Activated naive CD8-positive, alpha-beta T cell treated with anti-CD3 and anti-CD28 coated beads, Interleukin-2, amount 10 ng/mL, durations not matched to agents 7 days and 5 days (primary cell): ENCODE measurements around the gene UROC1. TPM values are rescaled to one million over a fixed set of nuclear protein-coding genes. Genes with fewer than 3 reads are reported as not detected.

ENCODE experiments used
- ATAC-seq: fragments of 150-1000 bp; cut with Tn5 transposase; one replicate; pipeline ENCODE4 v1.10.0; 2021; ENCODE audit warnings: low read depth, moderate library complexity
- POLR2A ChIA-PET: fragments of 350-600 bp; sonication (Branson Sonifier 250); formaldehyde crosslinking; loops from one replicate; lab custom pipeline; 2021; ENCODE audit warnings: antibody characterized with exemption; lab: Charles Lee
- DNase-seq: peaks from one replicate; pipeline ENCODE4 v3.0.0; 2021
- H3K27ac Mint-ChIP-seq: one replicate; pipeline ENCODE4 v1.8.0; 2022; ENCODE audit warnings: mild to moderate bottlenecking, mixed read lengths
- H3K27me3 Mint-ChIP-seq: one replicate; pipeline ENCODE4 v1.8.0; 2022; ENCODE audit warnings: mild to moderate bottlenecking, moderate library complexity, mixed read lengths
- H3K36me3 Mint-ChIP-seq: one replicate; pipeline ENCODE4 v1.8.0; 2021; ENCODE audit warnings: mild to moderate bottlenecking, mixed read lengths
- H3K4me1 Mint-ChIP-seq: one replicate; pipeline ENCODE4 v1.8.0; 2021; ENCODE audit warnings: mixed read lengths
- H3K4me3 Mint-ChIP-seq: one replicate; pipeline ENCODE4 v1.8.0; 2022; ENCODE audit warnings: mild to moderate bottlenecking, moderate library complexity, mixed read lengths
- H3K9me3 Mint-ChIP-seq: one replicate; pipeline ENCODE4 v1.8.0; 2021; ENCODE audit warnings: mixed read lengths
- total RNA-seq, 2 experiments: library from RNA; stranded (reverse); gene quantifications; one replicate each; pipeline ENCODE4 v1.2.3, GENCODE V29; 2021

Gene UROC1
- total RNA-seq, 2 experiments from 2014 or later: not detected

GRCh38 chr3:126523745-126524428 is 6.3 kb upstream of the UROC1 start, which contains the start of gene CHST13:
TSS of gene CHST13 (plus strand) at chr3:126524155. CDS start at chr3:126524333, 178 bp downstream.
- H3K4me1 Mint-ChIP-seq: no peaks in the 10 kb centered on the region
- no peak within 1 kb of the TSS for H3K27ac Mint-ChIP-seq
- H3K9me3 Mint-ChIP-seq: no peaks in the 10 kb centered on the region
- POLR2A ChIA-PET: no interaction called here
- peak; percentile 30 for ATAC-seq
- no peaks in the 10 kb centered on the region for H3K36me3 Mint-ChIP-seq
- DNase-seq: no peak
- no peak within 1 kb of the TSS for H3K4me3 Mint-ChIP-seq
- H3K27me3 Mint-ChIP-seq: peaks cover 28% of the 10 kb centered on the region

- H3K27me3 Mint-ChIP-seq: peaks cover 28% of the 10 kb centered on the region
- no peaks in the 10 kb centered on the region for H3K4me1 Mint-ChIP-seq
- DNase-seq: peak; percentile 52
- ATAC-seq: no peak
- H3K9me3 Mint-ChIP-seq: no peaks in the 10 kb centered on the region
- POLR2A ChIA-PET: no interaction called here
- no peak overlapping the region for H3K4me3 Mint-ChIP-seq
- no peaks in the 10 kb centered on the region for H3K36me3 Mint-ChIP-seq
- no peak overlapping the region for H3K27ac Mint-ChIP-seq
Observed at GRCh38 chr3:126522363-126522788, 4.8 kb upstream of the UROC1 start.

GRCh38 chr3:126521122-126521891 is 3.7 kb upstream of the UROC1 start:
- ATAC-seq (no peak), DNase-seq (no peak)
- Mint-ChIP-seq H3K27me3 (peaks cover 28% of the 10 kb centered on the region), H3K27ac (no peak overlapping the region), H3K4me1 (no peaks in the 10 kb centered on the region), H3K4me3 (no peak overlapping the region), H3K9me3 (no peaks in the 10 kb centered on the region), H3K36me3 (no peaks in the 10 kb centered on the region)
- POLR2A ChIA-PET: no interaction called here

GRCh38 chr3:126519506-126520455 is 2.2 kb upstream of the UROC1 start:
- POLR2A ChIA-PET: no interaction called here
- ATAC-seq (no peak), DNase-seq (no peak)
- no peaks in the 10 kb centered on the region for H3K36me3 Mint-ChIP-seq
- peaks cover 22% of the 10 kb centered on the region for H3K27me3 Mint-ChIP-seq
- H3K4me1 Mint-ChIP-seq: no peaks in the 10 kb centered on the region
- no peak overlapping the region for H3K4me3 Mint-ChIP-seq
- H3K9me3 Mint-ChIP-seq: no peaks in the 10 kb centered on the region
- H3K27ac Mint-ChIP-seq: no peak overlapping the region

- Mint-ChIP-seq H3K36me3 (no peaks in the 10 kb centered on the region), H3K27ac (no peak overlapping the region), H3K27me3 (peaks cover 19% of the 10 kb centered on the region), H3K4me3 (no peak overlapping the region), H3K9me3 (no peaks in the 10 kb centered on the region), H3K4me1 (no peaks in the 10 kb centered on the region)
- ATAC-seq (no peak), DNase-seq (no peak)
- POLR2A ChIA-PET: no interaction called here
Observed at GRCh38 chr3:126518779-126519177, 1.2 kb upstream of the UROC1 start.

GRCh38 chr3:126517986-126518778 is 609 bp upstream of the UROC1 start:
- no peaks in the 10 kb centered on the region for H3K36me3 Mint-ChIP-seq
- H3K27ac Mint-ChIP-seq: no peak overlapping the region
- DNase-seq: no peak
- H3K27me3 Mint-ChIP-seq: peaks cover 13% of the 10 kb centered on the region
- no peaks in the 10 kb centered on the region for H3K9me3 Mint-ChIP-seq
- no peaks in the 10 kb centered on the region for H3K4me1 Mint-ChIP-seq
- no peak for ATAC-seq
- no peak overlapping the region for H3K4me3 Mint-ChIP-seq
- POLR2A ChIA-PET: no interaction called here

GRCh38 chr3:126516936-126517290 is 660 bp downstream of the UROC1 start:
- H3K27me3 Mint-ChIP-seq: peaks cover 3% of the 10 kb centered on the region
- ATAC-seq (no peak), DNase-seq (no peak)
- no peak overlapping the region for H3K27ac Mint-ChIP-seq
- no peaks in the 10 kb centered on the region for H3K36me3 Mint-ChIP-seq
- H3K9me3 Mint-ChIP-seq: no peaks in the 10 kb centered on the region
- H3K4me3 Mint-ChIP-seq: no peak overlapping the region
- no peaks in the 10 kb centered on the region for H3K4me1 Mint-ChIP-seq
- POLR2A ChIA-PET: no interaction called here

GRCh38 chr3:126516152-126516935 is 1.2 kb downstream of the UROC1 start:
- ATAC-seq (no peak), DNase-seq (no peak)
- POLR2A ChIA-PET: no interaction called here
- Mint-ChIP-seq H3K9me3 (no peaks in the 10 kb centered on the region), H3K27ac (no peak overlapping the region), H3K4me1 (no peaks in the 10 kb centered on the region), H3K27me3 (peaks cover 3% of the 10 kb centered on the region), H3K36me3 (no peaks in the 10 kb centered on the region), H3K4me3 (no peak overlapping the region)

GRCh38 chr3:126515066-126515706 is 2.4 kb downstream of the UROC1 start:
- POLR2A ChIA-PET: no interaction called here
- no peaks in the 10 kb centered on the region for H3K36me3 Mint-ChIP-seq
- no peak overlapping the region for H3K4me3 Mint-ChIP-seq
- H3K27ac Mint-ChIP-seq: no peak overlapping the region
- H3K4me1 Mint-ChIP-seq: no peaks in the 10 kb centered on the region
- DNase-seq (no peak), ATAC-seq (no peak)
- peaks cover 2% of the 10 kb centered on the region for H3K27me3 Mint-ChIP-seq
- no peaks in the 10 kb centered on the region for H3K9me3 Mint-ChIP-seq

- Mint-ChIP-seq H3K9me3 (no peaks in the 10 kb centered on the region), H3K27ac (no peak overlapping the region), H3K4me1 (no peaks in the 10 kb centered on the region), H3K27me3 (peaks cover 2% of the 10 kb centered on the region), H3K4me3 (no peak overlapping the region), H3K36me3 (no peaks in the 10 kb centered on the region)
- ATAC-seq (no peak), DNase-seq (no peak)
- POLR2A ChIA-PET: no interaction called here
Observed at GRCh38 chr3:126514161-126514560, 3.4 kb downstream of the UROC1 start.

GRCh38 chr3:126512916-126513650 is 4.5 kb downstream of the UROC1 start:
- Mint-ChIP-seq H3K4me1 (no peaks in the 10 kb centered on the region), H3K36me3 (no peaks in the 10 kb centered on the region), H3K4me3 (no peak overlapping the region), H3K27ac (no peak overlapping the region), H3K27me3 (peaks cover 2% of the 10 kb centered on the region), H3K9me3 (no peaks in the 10 kb centered on the region)
- DNase-seq (peak; percentile 22), ATAC-seq (no peak)
- POLR2A ChIA-PET: interaction anchor here (0.7 kb wide), 1 partner anchor 94 kb away, joined by 3 read pairs; no protein-coding TSS in a partner anchor
